NCI-H187 treated with DMSO at 0.1 percent for 48 hours (cell line): Measurements from ENCODE around the gene GRB14.
"Not testable (repeated sequence)": the region's sequence is repeated elsewhere in the genome, so short reads cannot be mapped to it uniquely, and the experiment has no call there.

ENCODE experiments used
- DNase-seq: peaks from one replicate; lab custom pipeline; 2025; lab: John Stamatoyannopoulos, UW

GRB14 gene

DNA sequence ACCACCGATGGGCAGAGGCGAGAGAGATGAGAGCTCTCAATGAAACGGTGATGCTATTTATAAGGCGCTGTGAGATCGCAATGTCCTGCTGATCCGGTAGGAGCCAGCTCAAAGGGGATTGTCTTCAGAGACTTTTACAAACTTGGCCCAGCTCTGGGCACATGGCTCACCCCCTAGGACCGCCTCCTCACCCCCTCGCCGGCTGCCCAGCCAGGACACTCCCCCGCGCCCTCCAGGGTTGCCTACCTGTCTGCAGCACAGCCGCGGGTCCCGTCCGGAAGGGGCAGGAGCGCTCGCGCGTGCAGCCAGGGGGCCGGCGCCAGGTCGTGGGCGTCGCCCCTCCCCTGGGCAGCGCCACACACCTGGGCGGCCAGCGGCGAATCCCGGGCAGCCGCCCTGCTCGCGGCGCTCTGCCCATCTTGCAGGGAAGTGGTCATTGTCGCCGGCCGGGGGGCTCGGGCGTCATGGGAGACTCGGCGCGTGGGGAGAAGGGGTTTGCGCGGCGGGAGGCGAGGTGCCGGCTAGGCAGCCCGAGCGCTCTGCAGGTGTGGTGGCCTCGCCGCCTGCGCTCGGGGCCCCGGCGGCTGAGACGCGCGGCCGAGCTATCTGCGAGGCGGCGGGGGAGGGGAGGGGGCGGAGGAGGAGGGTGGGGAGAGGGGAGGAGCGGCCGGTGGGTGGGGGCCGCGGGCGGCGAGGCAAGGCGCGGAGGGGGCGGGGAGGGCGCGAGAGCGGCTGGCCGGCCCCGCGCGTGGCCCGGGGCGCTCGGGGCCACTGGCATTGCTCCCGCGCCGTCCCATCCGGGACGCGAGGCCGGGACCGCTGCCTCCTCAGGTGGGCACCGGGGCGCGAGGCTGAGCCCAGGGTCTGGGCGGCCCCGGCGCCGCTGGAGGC lies at the start of gene GRB14:
TSS of gene GRB14 (minus strand) at position 610 of the 891 bp plus-strand sequence. CDS start at position 437, 173 bp downstream.
- no peak for DNase-seq

DNA sequence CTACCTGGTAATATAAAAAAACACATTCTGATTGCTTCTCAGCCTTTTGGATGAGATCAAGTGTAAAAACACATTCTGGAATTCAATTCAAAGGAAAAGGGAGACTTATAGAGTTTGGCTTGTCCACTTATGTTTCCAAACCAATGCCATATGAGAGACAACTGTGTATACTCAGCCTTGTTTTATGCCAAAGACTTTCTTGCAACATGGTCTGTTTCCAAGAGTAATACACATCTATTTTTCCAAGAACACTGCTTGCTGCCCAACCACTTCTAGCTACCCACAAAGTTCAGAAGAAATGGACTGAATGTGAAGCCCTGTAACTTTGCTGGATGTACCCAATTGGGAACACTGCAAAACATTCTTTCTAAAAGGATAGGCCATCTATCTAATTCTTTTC lies 48.0 kb upstream of the GRB14 start:
- no peak for DNase-seq

- no peak for DNase-seq
Observed at GRCh38 chr2:164667566-164667965, 46.3 kb upstream of the GRB14 start.

GRCh38 chr2:164664070-164664469 lies 42.8 kb upstream of the GRB14 start:
- DNase-seq = no peak

DNA sequence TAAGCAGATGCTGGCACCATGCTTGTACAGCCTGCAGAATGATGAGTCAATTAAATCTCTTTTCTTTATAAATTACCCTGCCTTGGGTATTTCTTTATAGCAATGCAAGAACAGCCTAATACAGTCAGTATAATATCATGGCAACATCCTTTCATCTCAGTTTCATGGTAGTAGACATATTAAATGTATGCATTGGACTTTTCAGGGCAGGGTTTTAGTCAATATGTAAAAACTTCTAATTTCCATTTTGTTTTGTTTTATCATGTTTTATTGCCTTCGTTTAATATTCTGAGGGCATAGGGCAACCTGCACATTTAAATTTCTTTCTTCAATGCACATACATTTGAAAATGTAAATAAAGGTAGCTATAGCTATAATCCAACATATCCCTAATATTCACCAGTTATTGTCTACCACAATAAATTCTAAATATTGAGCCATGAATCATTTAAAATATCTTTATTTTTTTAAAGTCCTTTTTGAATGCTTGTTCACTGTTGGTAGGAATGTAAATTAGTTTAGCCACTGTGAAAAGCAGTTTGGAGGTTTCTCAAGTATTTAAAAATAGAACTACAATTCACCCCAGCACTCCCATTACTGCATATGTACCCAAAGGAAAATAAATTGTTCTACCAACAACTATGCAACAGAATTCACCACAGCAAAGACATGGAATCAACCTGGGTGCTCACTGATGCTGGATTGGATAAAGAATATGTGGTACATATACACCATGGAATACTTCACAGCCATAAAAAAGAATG lies 41.8 kb upstream of the GRB14 start:
- no peak for DNase-seq

- no peak for DNase-seq
Observed at GRCh38 chr2:164662066-164662465, 40.8 kb upstream of the GRB14 start.

GRCh38 chr2:164661349-164661748 lies 40.1 kb upstream of the GRB14 start:
- no peak for DNase-seq

DNA sequence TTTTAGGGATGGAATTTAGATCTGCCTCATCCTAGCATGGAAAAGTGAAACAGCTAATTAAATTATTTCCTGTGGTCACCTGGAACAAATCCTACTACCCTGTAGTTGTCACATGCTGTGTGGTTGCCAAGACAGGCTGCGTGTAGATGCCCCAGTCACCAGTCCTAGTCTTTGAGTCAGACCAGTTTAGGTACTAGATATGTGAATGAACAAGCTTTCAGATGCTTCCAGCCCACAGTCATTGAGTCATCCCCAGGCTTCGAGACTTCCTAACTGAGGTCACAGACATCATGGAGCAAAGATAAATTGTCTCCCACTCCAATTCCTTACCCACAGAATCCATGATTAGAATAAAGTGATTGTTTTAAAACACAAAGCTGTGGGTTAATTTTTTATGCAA lies 35.8 kb upstream of the GRB14 start:
- DNase-seq = no peak

DNA sequence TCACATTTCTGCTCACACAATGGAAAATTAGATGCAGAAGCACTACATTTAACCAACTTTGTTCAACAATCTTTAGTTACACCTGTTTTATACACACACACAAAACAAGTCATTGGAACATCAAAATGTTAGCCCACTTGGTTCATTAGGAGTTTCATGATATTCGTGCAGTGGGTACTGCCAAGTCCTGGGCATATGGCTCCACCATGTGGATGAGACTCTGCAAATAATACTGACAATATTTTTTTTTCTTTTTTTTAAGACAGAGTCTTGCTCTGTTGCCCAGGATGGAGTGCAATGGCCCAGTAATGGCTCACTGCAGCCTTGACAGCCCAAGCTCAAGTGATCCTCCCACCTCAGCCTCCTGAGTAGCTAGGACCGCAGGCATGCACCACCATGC lies 34.5 kb upstream of the GRB14 start:
- no peak for DNase-seq

GRCh38 chr2:164655336-164655735 lies 34.1 kb upstream of the GRB14 start:
- no peak for DNase-seq

GRCh38 chr2:164651361-164651760 lies 30.1 kb upstream of the GRB14 start:
- DNase-seq = no peak

DNA sequence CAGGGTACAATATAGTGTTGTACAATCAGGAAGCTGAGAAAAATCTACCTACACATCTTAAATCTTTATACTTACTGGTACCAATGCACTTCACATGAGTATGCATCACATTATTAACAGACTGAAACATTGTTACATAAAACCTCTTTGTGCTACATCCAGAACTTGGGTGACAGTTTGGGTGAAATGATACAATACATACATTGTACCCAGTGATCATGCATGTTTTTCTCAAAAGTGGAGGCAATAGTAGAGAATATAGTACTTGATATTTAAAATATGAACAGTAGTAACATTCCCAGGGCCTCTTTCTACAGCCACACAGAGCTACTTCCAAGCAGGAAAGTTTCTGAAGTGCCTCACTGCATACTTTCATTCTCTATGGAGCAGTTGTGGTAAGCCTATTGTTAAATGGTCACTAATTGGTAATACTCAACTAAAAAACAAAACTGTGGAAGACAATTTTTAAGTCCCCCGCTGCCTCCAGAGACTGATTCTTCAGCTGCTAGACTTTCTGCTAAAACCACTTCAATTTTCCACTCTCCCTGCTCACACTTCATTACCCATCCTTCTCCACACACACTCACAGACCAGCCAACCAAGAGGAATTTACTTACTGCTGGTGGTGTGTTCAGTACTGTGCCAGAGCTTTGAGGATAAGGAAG lies 22.9 kb upstream of the GRB14 start:
- no peak for DNase-seq

DNA sequence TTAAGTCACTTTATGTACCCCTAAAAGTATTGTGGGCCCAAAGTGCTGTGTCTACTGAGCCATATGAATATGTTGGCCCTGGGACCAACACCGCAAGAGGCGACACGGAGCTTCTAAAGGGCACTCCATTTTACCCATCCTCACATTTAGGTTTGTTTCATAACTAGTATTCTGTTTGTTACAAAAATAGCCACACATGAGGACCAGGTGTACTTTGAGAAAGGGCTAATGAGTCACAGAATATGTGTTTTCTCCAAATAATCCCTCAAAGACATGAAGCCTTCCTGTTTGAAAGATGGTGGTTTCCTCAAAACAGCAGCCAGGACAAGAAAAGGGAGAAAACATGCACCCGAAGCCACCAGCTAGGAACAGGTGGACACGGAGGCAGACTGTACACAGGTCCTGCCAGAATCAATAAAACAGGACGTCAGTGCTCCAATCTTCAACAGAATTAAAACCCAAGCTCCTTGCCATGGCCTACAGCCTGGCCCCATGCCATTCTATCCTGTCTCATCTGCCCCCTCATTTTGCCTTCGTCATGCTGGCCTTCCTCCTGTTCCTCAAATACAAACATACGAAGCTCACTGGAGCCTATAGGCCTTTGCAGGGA lies 21.8 kb upstream of the GRB14 start:
- no peak for DNase-seq

DNA sequence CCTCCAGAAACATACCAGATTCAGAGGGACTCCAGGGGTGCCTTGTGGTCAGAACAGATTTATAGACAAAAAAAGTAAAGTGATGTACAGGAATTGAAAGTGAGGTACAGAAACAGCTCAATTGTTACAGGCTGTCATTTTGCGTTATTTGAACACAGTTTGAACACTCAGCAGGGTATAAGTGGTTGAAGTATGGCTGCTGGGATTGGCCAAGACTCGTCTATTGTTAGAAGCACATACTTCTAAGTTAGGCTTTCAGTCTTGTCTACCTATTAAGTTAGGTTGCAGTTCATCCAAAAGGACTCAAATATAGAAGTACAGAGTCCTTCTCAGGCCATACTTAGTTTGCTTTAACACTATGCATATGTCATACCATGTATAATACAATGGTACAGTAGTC lies 21.0 kb upstream of the GRB14 start:
- DNase-seq = no peak

- not testable (repeated sequence) for DNase-seq
Observed at GRCh38 chr2:164628319-164628718, 7.0 kb upstream of the GRB14 start.

GRCh38 chr2:164625378-164625971 lies 4.2 kb upstream of the GRB14 start:
- DNase-seq = no peak

GRCh38 chr2:164624316-164624715 lies 3.0 kb upstream of the GRB14 start:
- no peak for DNase-seq

DNA sequence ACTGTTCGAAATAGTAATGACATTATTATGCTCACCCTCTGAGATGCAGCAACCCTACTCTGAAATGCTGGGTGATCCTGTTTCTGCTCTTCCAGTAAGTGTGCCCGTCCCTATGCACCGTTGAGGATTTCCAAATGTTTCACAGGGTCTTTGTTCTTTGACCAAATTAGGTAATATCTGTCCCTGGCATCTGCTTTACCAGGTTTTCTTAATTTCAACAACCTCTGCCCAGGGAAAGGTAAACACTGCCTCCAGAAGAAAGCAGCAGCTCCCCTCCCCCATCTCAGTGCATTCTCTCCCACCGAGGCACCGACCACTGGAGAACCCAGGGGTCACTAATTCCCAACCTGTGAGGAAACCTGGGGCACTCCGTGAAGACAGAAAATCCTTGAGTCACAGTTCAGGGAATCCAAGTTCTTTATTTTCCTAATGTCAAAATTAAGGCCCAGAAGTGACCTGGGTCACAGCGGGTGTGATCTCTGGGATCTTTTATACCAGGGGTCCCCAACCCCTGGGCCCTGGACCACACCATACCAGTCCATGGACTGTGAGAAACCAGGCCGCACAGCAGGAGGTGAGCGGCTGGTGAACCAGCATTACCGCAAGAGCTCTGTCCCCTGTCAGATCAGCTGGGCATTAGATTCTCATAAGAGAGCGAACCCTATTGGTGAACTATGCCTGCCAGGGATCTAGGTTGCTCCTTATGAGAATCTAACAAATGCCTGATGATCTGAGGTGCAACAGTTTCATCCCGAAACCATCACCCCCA lies 1.2 kb upstream of the GRB14 start:
- no peak for DNase-seq

DNA sequence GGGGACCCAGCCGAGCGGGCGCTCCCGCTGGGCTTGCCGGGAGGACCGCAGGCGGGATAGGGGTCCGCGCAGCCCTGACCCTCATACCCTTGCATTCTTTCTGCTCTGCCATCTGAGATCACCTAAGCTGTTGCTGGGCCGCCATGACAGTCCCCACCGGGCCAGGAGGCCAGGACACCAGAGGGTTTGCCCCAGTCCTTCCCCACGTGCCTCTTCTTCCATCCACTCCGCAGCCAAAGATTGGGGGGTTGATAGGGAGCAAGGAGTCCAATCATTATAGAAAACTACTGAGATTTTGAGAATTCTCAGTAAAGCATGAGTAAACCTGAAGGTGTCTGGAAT lies 453 bp upstream of the GRB14 start:
- no peak for DNase-seq

DNA sequence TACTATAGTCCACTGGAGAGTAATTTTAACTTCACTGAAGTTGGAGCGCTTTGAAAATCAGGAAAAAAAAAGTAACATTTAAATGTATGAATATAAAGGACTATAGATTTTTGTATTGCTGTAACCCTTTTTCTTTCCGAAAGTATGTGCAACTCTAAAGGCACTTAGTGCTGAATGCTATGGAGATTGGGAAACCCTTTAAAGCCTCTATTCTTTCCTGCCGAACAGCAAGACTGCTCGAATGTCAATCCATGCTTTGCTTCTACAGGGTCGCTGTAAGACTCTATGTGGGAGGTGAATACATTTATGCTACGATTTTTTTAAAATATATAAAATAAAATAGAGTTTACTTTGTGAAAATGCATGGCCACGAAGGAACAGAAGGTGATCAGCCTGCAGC lies 825 bp downstream of the GRB14 start:
- no peak for DNase-seq

DNA sequence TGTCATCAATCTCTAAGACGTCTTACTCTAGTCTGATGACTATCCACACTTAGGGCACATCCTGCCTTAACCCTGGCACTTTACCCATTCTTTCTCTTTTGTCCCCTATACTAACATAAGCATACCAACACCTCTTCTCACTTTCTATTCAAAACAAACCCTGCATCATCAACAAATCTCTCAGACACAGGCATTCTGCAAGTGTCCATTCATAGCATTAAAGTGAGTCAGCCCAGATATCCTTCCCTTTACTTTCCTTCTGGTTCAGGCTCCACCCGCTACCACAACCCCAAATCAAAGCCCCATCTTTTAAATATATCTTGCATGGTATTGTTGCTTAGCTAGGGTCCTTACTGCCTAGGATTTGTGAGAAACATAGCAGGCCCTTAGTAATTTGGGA lies 3.8 kb downstream of the GRB14 start:
- DNase-seq = no peak
